A549 treated with Mapracorat at 1 μM for 4 hours (cell line): ENCODE measurements around the gene PRPF38A. TPM values are rescaled to one million over a fixed set of nuclear protein-coding genes. Genes with fewer than 3 reads are reported as not detected.

Source experiments
- total RNA-seq: library from RNA; stranded (reverse); fragments of 200-300 nt; extraction: Qiagen RNA extraction; gene quantifications from 5 replicates; pipeline ENCODE4 v1.2.3, GENCODE V29; 2022

Gene PRPF38A, protein sequence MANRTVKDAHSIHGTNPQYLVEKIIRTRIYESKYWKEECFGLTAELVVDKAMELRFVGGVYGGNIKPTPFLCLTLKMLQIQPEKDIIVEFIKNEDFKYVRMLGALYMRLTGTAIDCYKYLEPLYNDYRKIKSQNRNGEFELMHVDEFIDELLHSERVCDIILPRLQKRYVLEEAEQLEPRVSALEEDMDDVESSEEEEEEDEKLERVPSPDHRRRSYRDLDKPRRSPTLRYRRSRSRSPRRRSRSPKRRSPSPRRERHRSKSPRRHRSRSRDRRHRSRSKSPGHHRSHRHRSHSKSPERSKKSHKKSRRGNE
- total RNA-seq: 15.5 to 23.9 TPM (median 21.8 TPM) in 5 replicates

DNA sequence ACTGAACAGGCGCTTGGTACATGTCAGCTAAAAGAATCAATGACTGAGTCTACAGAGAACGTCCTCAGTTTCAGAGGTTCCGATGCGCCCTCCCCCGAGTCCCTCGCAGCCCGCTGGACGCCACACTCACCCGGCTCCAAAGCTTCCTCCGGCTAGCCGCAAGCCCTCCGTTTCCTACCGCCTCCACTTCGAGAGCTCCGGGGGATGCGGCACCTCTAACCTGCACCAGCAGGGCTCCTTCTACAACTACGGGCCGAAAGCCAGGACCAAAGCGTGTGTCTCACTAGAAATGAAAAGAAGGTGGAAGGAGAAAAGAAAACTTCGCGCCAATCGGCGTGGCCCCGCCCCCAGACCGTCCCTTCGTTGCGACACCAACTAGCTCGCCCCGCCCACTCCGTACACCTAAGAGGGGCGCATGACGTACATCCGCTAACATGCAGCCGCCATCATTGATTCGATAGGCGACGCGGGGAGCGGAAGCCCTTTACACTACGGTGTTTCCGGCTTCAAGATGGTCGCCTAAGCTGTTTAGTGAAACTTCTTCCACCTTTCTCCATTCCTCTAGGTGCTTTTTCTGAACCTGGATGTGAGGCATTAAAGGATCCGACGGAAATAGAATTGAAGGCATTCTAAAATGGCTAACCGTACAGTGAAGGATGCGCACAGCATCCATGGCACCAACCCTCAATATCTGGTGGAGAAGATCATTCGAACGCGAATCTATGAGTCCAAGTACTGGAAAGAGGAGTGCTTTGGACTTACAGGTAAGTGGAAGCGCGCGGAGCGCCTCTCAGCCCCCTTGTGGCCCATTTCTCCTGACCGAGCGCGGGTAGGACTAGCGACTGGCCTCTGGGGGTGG is at the start of gene PRPF38A, which contains the start of gene ORC1:
TSS of gene PRPF38A (plus strand) at position 487 of the 859 bp plus-strand sequence. CDS start at position 635, 148 bp downstream.
TSS of gene ORC1 (minus strand) at position 308 of the 859 bp plus-strand sequence. CDS start 2,200 bp downstream, outside the sequence.

DNA sequence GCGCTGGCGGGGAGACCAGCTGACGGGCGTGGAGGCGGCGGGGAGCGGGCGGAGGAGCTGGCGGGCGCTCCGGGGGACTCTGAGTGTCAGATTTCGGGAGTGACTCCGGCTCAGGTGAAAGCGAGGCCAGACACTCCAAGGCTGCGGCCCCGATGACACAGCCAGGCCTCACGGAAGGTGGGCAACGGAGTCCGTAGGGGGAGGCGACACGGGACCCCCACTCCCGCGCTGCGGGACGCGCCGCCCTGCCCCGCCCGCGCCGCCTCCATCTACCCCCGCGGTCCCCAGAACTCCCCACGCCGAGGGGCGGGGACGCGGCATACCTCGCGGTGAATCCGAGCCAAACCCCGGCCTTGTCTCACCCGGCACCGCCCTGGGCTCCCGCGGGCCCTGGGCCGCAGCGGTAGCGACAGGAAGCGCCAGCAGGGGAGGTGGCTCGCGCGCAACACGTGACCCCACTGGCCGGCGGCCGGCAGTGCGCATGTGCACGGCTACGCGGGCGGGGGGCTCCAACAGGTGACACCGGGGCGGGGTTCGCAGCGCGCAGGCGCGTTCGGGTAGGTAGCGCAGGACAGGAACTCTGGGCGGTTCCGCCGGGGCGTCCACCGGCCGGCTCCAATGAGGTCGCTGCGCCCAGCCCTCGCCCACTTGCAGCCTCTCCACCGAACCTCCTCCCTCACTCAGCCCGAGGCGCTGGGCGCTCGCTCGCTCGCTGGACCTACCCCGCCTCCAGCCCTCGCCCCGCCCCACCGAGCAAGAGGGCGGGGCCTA is 38.5 kb upstream of the PRPF38A start, which contains the start of gene CC2D1B:
TSS of gene CC2D1B (minus strand) at position 460 of the 771 bp plus-strand sequence. CDS start 1,585 bp downstream, outside the sequence.

Other genes starting within 250 kb of the PRPF38A start
- gene CC2D1B, start 38.4 kb upstream of the PRPF38A start, total RNA-seq: 15.9 to 20.0 TPM (median 19.0 TPM) in 5 replicates
- gene ORC1, start 179 bp upstream of the PRPF38A start, total RNA-seq: 19.6 to 21.3 TPM (median 20.8 TPM) in 5 replicates
- 23.6 to 33.9 TPM (median 24.6 TPM) in 5 replicates for gene TUT4, start 148.5 kb downstream of the PRPF38A start, total RNA-seq
- gene GPX7, start 197.8 kb downstream of the PRPF38A start, total RNA-seq: not detected in 5 replicates
- 0.25 to 0.53 TPM (median 0.39 TPM) in 5 replicates for gene SHISAL2A, start 228.6 kb downstream of the PRPF38A start, total RNA-seq